WI38 (cell line): ENCODE measurements around the gene ARHGAP26.

ENCODE experiments used
- H3K4me3 ChIP-seq: 2 replicates; pipeline ENCODE4 v1.5.1; 2011; ENCODE audit warnings: low read depth, mild to moderate bottlenecking, control low read depth, low read length
- CTCF ChIP-seq: IDR thresholded peaks from 2 replicates; pipeline ENCODE4 v1.5.1; 2012; ENCODE audit warnings: low read depth, mild to moderate bottlenecking, control low read depth, low read length

The ARHGAP26 gene

DNA sequence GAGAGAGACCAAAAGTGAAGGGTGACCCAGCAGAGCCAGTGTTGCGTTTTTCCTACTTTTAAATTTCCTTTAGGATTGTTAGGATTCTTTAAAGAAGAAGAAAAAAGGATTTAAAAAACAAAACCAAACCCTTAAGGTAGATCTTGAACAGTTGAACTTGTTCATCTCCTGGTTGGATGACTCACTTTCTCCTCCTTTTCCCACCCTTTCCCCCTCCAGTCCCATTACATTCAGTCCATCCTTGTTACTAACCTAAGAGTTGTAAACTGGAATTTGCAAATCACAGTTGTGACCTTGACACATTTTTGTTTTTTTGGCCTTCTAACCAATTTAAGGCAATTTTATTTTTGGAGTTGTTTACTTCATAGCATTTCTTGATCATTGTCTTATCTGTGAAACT is 289.2 kb downstream of the ARHGAP26 start:
- no peak overlapping the region for H3K4me3 ChIP-seq
- no peak for TF ChIP-seq CTCF

- H3K4me3 ChIP-seq: no peak overlapping the region
- no peak for TF ChIP-seq CTCF
Measured at GRCh38 chr5:143059976-143060765, 290.0 kb downstream of the ARHGAP26 start.

GRCh38 chr5:143061161-143061945 is 291.2 kb downstream of the ARHGAP26 start:
- no peak overlapping the region for H3K4me3 ChIP-seq
- no peak for TF ChIP-seq CTCF

DNA sequence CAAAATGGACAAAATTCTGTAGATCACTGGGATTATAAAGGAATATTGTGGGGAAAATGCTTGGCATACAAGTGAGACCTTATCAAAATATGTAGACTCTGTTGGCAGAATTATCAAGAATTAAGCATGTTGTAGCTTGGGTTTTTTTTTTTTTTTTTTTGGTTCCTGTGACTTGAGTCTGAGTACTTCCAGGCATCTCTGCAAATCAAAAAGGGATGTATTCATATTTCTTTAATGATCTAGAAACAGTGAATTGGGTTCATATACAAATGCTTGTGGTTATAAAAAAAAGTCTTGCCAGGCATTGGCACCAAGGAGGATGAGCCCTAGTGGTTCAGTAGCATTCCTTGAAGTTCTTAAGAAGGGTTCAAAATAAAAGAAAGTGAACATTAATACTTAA is 292.2 kb downstream of the ARHGAP26 start:
- H3K4me3 ChIP-seq: no peak overlapping the region
- TF ChIP-seq CTCF: no peak

DNA sequence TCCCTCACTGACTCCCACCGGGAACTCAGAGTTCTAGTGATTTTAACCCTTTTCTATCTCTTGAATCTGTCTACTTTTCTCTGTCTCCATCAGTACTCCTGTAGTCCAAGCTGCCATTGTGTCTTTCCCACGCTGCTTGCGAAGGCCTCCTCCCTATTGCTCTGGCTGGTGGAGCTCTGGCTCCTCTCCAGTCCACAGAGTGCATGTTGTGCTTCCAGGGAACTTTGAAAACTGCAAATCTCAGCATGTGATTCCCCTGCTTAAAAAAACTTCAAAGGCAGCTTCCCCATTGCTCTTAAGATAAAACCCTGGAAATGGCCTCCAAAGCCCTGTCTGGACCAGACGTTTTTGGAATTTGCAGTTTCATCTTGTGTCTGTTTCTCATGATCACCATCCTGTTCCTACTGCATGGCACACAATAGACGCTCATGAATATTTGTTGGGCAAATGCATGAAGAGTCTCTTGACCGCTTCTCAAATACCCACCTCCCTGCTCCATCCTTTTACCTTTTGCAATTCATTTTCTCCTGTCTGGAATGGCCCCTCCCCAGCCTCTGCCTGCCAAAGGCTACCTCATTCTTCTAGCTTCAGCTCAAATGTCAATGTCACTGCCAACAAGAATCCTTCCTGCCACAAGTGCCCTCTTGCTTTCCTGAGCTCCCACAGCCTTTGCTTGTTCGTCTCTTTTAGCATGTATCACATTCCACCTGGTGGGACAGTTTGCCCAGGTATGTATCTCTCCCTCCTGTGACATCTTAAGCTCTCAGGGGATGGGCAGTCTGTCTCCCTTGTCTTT is 293.2 kb downstream of the ARHGAP26 start:
- TF ChIP-seq CTCF: no peak
- H3K4me3 ChIP-seq: no peak overlapping the region

GRCh38 chr5:143064218-143064641 is 294.1 kb downstream of the ARHGAP26 start:
- no peak overlapping the region for H3K4me3 ChIP-seq
- TF ChIP-seq CTCF: no peak
